GM21529 (cell line): ENCODE data around the gene CBLC.
A peak's percentile ranks its signal among the peaks of the same experiment; 100 is the strongest.

Experiments
- ATAC-seq: cut with Tn5 transposase; IDR thresholded peaks from one replicate; pipeline ENCODE4 v1.9.1; 2021; ENCODE audit not compliant: unreplicated experiment

The CBLC gene

GRCh38 chr19:44745887-44746600 is 31.6 kb upstream of the CBLC start:
- ATAC-seq = no peak

- no peak for ATAC-seq
These were observed 31.1 kb upstream of the CBLC start for GRCh38 chr19:44746616-44746945.

GRCh38 chr19:44746946-44747738 is 30.5 kb upstream of the CBLC start:
- peak; percentile 38 for ATAC-seq

GRCh38 chr19:44747739-44748425 is 29.8 kb upstream of the CBLC start:
- ATAC-seq = peak; percentile 4

- peak; percentile 25 for ATAC-seq
These were observed 29.1 kb upstream of the CBLC start, which contains the start of gene BCL3 for GRCh38 chr19:44748426-44749254. TSS of gene BCL3 (plus strand) at chr19:44748708. CDS start at chr19:44748791, 83 bp downstream.

GRCh38 chr19:44749292-44749691 is 28.4 kb upstream of the CBLC start:
- no peak for ATAC-seq

- no peak for ATAC-seq
These were observed 27.7 kb upstream of the CBLC start for GRCh38 chr19:44749994-44750393.

GRCh38 chr19:44752123-44752815 is 25.4 kb upstream of the CBLC start:
- no peak for ATAC-seq

- ATAC-seq = peak; percentile 62
These were observed 24.7 kb upstream of the CBLC start for GRCh38 chr19:44752816-44753625.

- ATAC-seq = no peak
These were observed 24.1 kb upstream of the CBLC start for GRCh38 chr19:44753626-44753931.

- ATAC-seq = peak; percentile 38
These were observed 23.5 kb upstream of the CBLC start for GRCh38 chr19:44753932-44754749.

- ATAC-seq = no peak
These were observed 23.0 kb upstream of the CBLC start for GRCh38 chr19:44754750-44755080.

GRCh38 chr19:44755219-44755618 is 22.5 kb upstream of the CBLC start:
- no peak for ATAC-seq

GRCh38 chr19:44756089-44756562 is 21.6 kb upstream of the CBLC start:
- ATAC-seq = no peak

GRCh38 chr19:44757057-44757734 is 20.5 kb upstream of the CBLC start:
- no peak for ATAC-seq

GRCh38 chr19:44757735-44758505 is 19.8 kb upstream of the CBLC start:
- no peak for ATAC-seq

- ATAC-seq = no peak
These were observed 19.1 kb upstream of the CBLC start for GRCh38 chr19:44758596-44758995.
